HG03342 (cell line): Measurements from ENCODE around the gene RIC8A.
A peak's percentile ranks its signal among the peaks of the same experiment; 100 is the strongest.
"Not testable (repeated sequence)": the region's sequence is repeated elsewhere in the genome, so short reads cannot be mapped to it uniquely, and the experiment has no call there.

Experiments
- ATAC-seq: cut with Tn5 transposase; IDR thresholded peaks from one replicate; pipeline ENCODE4 v1.9.1; 2021; ENCODE audit warnings: mild to moderate bottlenecking, moderate library complexity; ENCODE audit not compliant: unreplicated experiment

Gene RIC8A

GRCh38 chr11:217704-218103 is 10.2 kb downstream of the RIC8A start:
- no peak for ATAC-seq

DNA sequence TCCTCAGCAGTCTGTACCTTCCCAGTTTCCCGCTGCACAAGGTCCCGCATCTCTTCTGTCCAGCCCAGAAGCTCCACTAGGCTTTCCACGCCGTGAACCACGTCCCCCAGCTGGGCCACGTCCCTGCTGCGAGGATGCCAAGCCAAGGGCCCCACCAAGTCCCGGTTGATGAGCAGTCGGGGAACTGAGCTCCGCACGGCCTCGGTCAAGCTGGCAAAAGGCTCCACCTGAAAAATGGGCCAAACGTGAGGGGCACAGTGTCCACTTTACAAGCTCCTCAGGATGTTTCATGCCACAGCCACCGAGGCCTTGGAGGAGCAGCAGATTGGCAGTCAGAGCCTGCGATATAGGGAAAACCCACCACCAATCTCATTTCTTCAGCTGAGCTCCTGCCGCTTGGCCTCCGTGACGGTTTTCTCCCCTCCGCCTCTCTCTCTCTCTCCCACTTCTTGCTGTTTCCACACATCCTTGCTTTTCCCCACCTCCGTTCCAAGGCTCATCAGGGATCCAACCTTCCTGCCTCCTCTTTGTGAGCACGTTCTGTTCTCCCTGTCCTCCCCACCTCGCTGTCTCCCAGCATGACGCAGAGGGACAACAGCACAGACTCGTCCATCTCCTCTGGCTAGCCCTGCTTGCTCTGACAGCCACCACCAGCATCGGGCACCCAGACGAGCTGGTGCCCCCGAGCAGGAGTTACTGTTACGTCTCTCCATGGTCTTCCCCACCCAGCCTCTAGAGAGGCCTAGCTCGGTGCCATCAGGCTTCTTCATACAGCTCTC is 11.5 kb downstream of the RIC8A start:
- no peak for ATAC-seq

- ATAC-seq: not testable (repeated sequence)
Observed at GRCh38 chr11:220641-221215, 13.2 kb downstream of the RIC8A start.

GRCh38 chr11:221539-221938 is 14.0 kb downstream of the RIC8A start:
- no peak for ATAC-seq

- no peak for ATAC-seq
Observed at GRCh38 chr11:221998-222789, 14.7 kb downstream of the RIC8A start.

- no peak for ATAC-seq
Observed at GRCh38 chr11:223026-223789, 15.7 kb downstream of the RIC8A start.

DNA sequence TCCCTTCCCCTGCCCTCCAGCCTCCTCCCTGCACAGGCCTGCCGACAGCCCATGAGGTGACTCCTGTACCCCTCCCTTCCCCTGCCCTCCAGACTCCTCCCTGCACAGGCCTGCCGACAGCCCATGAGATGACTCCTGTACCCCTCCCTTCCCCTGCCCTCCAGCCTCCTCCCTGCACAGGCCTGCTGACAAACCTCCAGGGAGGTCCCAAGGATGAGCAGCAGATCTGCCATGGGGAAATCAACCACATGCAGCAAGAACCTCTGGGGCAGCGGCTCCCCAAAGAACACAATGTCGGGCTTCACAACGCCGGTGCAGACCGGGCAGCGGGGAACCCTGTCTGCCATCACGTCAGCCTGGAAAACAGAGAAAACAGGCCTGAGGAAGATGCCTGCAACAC is 16.4 kb downstream of the RIC8A start:
- ATAC-seq: no peak

DNA sequence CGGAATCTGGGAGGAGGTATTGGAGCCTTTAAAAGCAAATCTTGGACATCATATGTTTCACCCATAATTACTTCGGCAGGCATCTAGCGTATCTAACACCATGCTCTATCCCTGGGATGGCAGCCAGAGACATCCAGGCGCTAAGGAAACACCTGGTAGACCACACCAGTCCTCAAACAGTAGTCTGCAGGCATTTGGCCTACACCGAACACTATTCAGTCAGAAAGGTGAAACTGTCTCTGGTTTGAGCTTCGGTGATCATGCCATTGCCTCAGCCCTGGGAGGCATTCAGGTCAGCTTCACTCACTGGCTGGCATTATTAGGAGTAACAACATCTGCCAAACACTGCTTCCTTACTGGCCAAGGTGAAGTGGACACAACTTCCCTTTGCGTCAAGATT is 16.9 kb downstream of the RIC8A start:
- no peak for ATAC-seq

- no peak for ATAC-seq
Observed at GRCh38 chr11:225734-226453, 18.4 kb downstream of the RIC8A start.

GRCh38 chr11:227824-228379 is 20.4 kb downstream of the RIC8A start:
- no peak for ATAC-seq

- ATAC-seq: no peak
Observed at GRCh38 chr11:230431-230830, 22.9 kb downstream of the RIC8A start.

DNA sequence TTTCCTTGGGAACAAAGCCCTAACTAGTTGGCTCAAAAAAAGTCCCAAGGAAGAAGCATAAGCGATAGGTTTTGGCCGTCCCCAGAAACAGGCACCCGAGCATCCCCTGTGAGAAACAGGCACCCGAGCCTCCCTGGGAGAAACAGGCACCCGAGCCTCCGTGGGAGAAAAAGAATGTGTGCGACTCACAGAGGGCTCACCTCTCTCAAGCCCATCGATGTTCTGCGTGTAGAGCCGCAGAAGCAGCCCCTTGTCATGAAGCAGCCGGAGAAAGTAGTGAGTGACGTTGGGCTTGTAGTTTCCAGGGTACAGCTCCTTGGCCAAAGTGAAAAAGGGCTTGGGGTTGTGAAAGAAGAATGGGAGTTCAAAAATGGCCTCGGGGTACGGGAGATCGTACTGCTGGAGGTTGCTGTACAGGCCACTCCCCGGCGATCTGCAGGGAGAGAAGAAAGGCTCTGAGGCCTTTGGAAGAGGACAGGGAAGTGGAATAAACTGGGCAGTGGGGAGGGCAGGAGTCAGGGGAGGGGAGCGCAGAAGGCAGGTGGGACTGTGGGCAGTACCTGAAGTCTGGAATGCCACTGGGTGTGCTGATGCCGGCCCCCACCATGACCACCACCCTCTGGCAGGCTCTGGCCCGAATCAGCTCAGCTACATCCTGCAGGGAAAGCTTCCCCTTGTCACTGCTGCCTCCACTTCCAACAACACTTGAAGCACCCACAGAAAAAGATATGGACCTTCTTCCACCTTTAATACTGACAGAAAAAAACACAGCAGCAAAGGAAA is 25.5 kb downstream of the RIC8A start:
- ATAC-seq: no peak

- no peak for ATAC-seq
Observed at GRCh38 chr11:235180-235579, 27.7 kb downstream of the RIC8A start.

- ATAC-seq: no peak
Observed at GRCh38 chr11:235609-235996, 28.1 kb downstream of the RIC8A start.

DNA sequence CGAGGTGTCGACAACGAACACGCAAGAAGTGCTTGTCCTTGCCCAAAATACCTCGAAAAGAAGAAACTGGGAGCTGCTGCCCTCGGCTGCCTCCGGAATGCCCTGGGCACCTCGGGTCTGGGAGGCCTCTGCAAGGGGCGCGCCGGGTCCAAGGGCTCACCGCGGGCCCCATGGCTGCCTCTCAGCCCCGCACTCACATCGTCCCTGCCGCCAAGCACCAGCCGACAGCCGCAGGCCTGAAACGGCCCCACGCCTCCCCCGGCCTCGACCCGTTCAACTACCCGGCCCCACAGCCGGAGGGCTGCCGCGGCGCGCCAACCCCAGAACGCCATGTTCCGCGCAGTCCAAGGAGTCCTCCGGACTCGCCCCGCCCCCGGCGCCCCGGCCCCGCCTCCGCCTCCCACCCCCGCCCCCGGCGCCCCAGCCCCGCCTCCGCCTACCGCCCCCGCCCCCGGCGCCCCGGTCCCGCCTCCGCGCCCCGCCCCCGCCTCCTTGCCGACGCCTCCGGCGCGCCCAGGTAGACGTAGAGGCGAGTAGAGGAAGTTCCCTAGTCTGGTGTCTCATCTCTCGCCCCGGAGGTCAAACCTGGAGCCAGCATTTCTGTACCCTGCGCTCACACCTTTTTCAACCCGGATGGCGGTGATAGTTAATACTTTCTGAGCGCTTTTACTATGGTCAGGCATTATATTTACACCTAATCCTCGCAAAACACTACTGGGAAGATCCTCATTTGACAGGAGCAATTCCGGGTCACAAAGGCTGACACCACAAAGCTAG is 28.7 kb downstream of the RIC8A start, which contains the start of gene SIRT3:
TSS of gene SIRT3 (minus strand) at position 346 of the 777 bp plus-strand sequence. CDS start at position 332, 14 bp downstream.
- peak; percentile 74 for ATAC-seq

DNA sequence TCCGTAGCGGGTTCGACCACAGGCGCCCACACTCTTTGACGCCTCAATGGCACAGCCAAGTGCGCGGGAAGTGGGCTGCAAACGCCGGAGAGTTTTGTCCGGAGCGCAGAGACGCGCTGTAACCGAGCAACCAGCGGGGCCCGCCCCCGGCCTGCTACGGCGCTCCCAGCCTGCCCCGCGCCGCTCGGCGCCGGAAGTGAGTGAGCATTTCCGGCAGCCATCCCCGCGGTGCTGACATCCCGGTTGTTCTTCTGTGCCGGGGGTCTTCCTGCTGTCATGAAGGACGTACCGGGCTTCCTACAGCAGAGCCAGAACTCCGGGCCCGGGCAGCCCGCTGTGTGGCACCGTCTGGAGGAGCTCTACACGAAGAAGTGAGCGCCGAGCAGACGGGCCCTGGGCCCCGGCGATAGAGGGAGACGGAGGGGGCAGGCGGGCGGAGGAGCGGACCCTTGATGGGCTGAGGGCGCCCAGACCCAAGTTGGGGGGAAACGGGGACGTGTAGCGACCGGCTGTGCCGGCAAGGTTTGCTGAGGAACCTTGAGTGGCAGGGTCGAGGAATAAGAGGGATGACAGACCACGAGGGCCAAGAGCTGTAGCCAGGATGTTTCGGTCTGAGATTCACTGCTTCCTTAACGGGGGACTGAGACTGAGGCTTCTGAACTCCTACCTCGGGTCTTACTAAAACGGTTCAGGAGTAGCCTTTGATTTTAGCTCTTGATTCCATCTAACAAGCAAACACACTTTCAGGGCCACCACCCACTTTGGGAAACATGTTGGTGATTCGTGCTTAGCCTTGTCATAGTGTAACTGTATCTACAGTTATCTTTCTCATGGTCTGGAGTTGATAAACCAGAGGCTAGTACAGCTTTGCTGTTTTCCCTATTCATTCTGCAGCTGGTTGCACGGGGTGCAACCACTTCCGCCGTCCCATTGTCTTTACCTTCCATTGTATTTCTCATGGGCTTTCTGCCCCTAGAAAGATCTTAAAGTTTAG is 29.6 kb downstream of the RIC8A start, which contains the start of gene PSMD13:
TSS of gene PSMD13 (plus strand) at position 203 of the 994 bp plus-strand sequence. CDS start at position 277, 74 bp downstream.
- ATAC-seq: peak; percentile 76

- ATAC-seq: not testable (repeated sequence)
Observed at GRCh38 chr11:238346-238745, 30.8 kb downstream of the RIC8A start.
